ENCODE results near the gene SLC24A3.

- TF ChIP-seq CTCF (IDR thresholded peaks at IDR 0.05; ENCODE audit: poor library complexity) (no peak), EZH2 (IDR thresholded peaks at IDR 0.05; ENCODE audit: borderline replicate concordance) (no peak)
Measured at GRCh38 chr20:19528286-19529030, 316.0 kb downstream of the SLC24A3 start.
